Suprapubic skin (tissue), 4 donors: ENCODE results near the gene AGBL5. TPM values are rescaled to one million over a fixed set of nuclear protein-coding genes. Genes with fewer than 3 reads are reported as not detected.

Experiments used
- DNase-seq, 2 donors: peaks; one replicate each; pipeline ENCODE4 v3.0.0-alpha.2; 2019; ENCODE audit warnings: low spot score in 2 of 2
- H3K27ac ChIP-seq: fragments of 200-600 bp; sonication (generic); one replicate; pipeline ENCODE4 v1.5.1; 2019
- H3K27me3 ChIP-seq: fragments of 200-600 bp; sonication (generic); one replicate; pipeline ENCODE4 v1.5.1; 2019
- H3K36me3 ChIP-seq: fragments of 200-600 bp; sonication (generic); one replicate; pipeline ENCODE4 v1.5.1; 2019
- H3K4me1 ChIP-seq: fragments of 200-600 bp; sonication (generic); one replicate; pipeline ENCODE4 v1.5.1; 2019
- H3K4me3 ChIP-seq: fragments of 200-600 bp; sonication (generic); one replicate; pipeline ENCODE4 v1.5.1; 2019; ENCODE audit warnings: mild to moderate bottlenecking
- H3K9me3 ChIP-seq: fragments of 200-600 bp; sonication (generic); one replicate; pipeline ENCODE4 v1.5.1; 2019
- EP300 ChIP-seq: sonication (generic); formaldehyde crosslinking; IDR thresholded peaks from one replicate; pipeline ENCODE4 v1.6.1; 2017; ENCODE audit warnings: antibody characterized with exemption
- POLR2A ChIP-seq, 2 donors: fragments of 450-650 bp; IDR thresholded peaks; one replicate each; pipeline ENCODE4 v1.6.1; 2017; ENCODE audit warnings: antibody characterized with exemption in 2 of 2, mild to moderate bottlenecking in 2 of 2, moderate library complexity in 2 of 2
- POLR2AphosphoS5 ChIP-seq, 3 donors: sonication (generic); formaldehyde crosslinking; IDR thresholded peaks; one replicate each; pipeline ENCODE4 v1.6.1; 2017; ENCODE audit warnings: antibody characterized with exemption in 3 of 3
- WGBS: methylation state at CpG from one replicate; pipeline ENCODE4 v1.1.5; 2018; 5-methylcytosine and 5-hydroxymethylcytosine counted together
- total RNA-seq, 4 donors: library from RNA; depleted of rRNA; stranded (reverse); fragments of >200 nt; gene quantifications; one replicate each; pipeline ENCODE4 v1.1.0, GENCODE V29; 2016
- TF ChIP-seq, protein P1 (sequence below), 2 donors: fragments of 200-600 bp in 1 of 2; fragments of 450-650 bp in 1 of 2; sonication (generic) in 1 of 2; IDR thresholded peaks; one replicate each; pipeline ENCODE4 v1.5.1; 2016 to 2019; ENCODE audit warnings: antibody characterized with exemption in 2 of 2, mild to moderate bottlenecking in 1 of 2, moderate library complexity in 1 of 2

Gene AGBL5
- total RNA-seq, 4 donors from 2014 or later, result 15.3 to 18.9 (median 18.5) TPM

DNA sequence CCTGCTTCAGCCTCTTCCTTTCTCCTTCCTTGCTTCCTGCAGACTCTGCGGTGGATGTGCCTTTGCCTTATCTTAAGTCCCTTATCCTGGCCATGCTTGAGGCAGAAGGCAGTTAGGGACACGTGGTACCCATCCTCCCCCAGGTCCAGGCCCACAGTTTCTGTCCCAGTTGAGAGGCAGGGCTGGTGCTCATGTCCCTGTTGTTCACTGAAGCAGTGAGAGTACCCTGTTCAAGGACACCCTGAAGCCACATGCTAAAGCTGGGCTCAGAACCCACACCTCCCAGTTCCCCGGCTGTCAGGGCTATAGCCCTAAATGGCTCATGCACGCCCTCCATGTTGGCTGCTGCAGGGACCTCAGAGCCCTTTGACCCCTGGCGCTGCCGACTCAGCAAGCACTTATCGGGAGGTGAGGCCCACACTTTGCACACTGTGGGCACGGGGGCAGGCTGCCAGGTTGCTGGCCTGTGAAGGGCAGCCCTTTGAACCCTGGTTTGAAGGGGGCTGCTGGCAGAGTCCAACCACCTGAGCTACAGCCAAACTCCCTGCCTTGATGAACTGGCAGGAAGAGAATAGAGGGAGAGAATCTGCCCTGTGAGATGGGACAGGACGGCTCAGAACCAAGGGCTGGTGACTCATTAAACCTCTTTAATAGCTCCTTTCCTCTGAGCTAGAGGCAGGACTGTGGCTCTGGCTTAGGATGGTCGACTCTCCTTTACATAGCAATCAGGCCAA, 41.4 kb downstream of the AGBL5 start:
- H3K9me3 ChIP-seq, result no peaks in the 10 kb centered on the region
- no peaks in the 10 kb centered on the region for H3K27me3 ChIP-seq
- 77% methylated on average over 9 of the region's 10 CpGs for WGBS
- TF ChIP-seq POLR2AphosphoS5 (IDR thresholded peaks at IDR 0.05) (no peak), EP300 (no peak), POLR2A (IDR thresholded peaks at IDR 0.05) (no peak)
- TF ChIP-seq, protein P1, sequence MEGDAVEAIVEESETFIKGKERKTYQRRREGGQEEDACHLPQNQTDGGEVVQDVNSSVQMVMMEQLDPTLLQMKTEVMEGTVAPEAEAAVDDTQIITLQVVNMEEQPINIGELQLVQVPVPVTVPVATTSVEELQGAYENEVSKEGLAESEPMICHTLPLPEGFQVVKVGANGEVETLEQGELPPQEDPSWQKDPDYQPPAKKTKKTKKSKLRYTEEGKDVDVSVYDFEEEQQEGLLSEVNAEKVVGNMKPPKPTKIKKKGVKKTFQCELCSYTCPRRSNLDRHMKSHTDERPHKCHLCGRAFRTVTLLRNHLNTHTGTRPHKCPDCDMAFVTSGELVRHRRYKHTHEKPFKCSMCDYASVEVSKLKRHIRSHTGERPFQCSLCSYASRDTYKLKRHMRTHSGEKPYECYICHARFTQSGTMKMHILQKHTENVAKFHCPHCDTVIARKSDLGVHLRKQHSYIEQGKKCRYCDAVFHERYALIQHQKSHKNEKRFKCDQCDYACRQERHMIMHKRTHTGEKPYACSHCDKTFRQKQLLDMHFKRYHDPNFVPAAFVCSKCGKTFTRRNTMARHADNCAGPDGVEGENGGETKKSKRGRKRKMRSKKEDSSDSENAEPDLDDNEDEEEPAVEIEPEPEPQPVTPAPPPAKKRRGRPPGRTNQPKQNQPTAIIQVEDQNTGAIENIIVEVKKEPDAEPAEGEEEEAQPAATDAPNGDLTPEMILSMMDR (IDR thresholded peaks at IDR 0.05), result no peak
- no peak overlapping the region for H3K27ac ChIP-seq
- no peak overlapping the region for H3K4me3 ChIP-seq
- H3K4me1 ChIP-seq, result peaks cover 10% of the 10 kb centered on the region
- H3K36me3 ChIP-seq, result no peaks in the 10 kb centered on the region
- no peak for DNase-seq

DNA sequence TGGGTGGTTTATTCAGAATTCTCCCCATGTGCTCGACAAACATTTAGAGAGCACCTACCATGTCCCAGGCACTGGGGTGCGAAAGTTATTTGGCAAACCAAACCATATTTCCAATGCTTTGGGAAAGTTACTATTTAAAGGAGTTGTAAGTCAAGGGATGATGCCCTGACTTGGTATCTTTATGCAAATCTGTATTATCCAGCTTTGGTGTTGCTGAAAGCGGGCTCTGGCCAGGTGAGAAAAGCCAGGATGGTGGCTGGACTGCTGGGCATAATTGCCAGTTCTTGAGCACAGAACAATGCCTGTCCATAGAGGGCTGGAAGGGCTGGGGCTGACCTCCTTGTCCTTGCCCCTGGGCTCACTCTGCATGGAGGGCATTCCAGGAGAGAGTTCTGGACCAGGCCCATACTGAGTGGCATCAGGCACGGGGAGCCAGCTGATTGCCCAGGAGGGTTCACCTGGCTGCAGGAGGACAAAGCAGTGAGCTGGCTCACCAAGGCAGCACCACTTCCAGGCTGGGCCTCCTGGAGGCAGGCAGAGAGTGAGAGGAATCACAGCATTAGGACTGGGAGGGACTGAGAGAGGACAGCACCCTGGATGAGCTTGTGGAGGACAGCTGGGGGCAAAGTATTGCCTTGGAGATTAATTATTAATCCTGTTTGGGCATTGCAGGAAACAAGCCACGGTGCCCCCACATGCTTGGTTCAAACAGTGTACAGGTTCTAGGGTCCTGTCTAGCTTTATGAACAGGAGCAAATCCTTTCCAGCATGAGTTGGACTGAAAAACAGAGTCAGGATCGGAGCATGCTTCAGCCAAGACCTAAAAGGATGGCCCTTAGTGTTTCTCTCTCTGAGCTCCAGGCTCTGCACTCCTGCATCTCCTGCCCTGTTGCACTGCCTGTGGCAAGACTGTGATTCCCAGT, 42.2 kb downstream of the AGBL5 start:
- H3K27ac ChIP-seq, result no peak overlapping the region
- no peak for DNase-seq
- WGBS, result 85% methylated on average over 5 of the region's 6 CpGs
- H3K36me3 ChIP-seq, result no peaks in the 10 kb centered on the region
- peaks cover 10% of the 10 kb centered on the region for H3K4me1 ChIP-seq
- H3K9me3 ChIP-seq, result no peaks in the 10 kb centered on the region
- no peaks in the 10 kb centered on the region for H3K27me3 ChIP-seq
- no peak overlapping the region for H3K4me3 ChIP-seq
- TF ChIP-seq POLR2AphosphoS5 (IDR thresholded peaks at IDR 0.05), result no peak
- TF ChIP-seq EP300, result no peak
- no peak for TF ChIP-seq POLR2A (IDR thresholded peaks at IDR 0.05)
- TF ChIP-seq, protein P1 (IDR thresholded peaks at IDR 0.05), result no peak

- DNase-seq, result no peak
- Histone ChIP-seq H3K27me3 (no peaks in the 10 kb centered on the region), H3K27ac (no peak overlapping the region), H3K4me1 (peaks cover 10% of the 10 kb centered on the region), H3K9me3 (no peaks in the 10 kb centered on the region), H3K4me3 (no peak overlapping the region), H3K36me3 (no peaks in the 10 kb centered on the region)
- TF ChIP-seq POLR2A (IDR thresholded peaks at IDR 0.05) (no peak), EP300 (no peak)
- TF ChIP-seq, protein P1 (IDR thresholded peaks at IDR 0.05), result no peak
- 93% methylated on average over 24 of the region's 24 CpGs for WGBS
Observed at GRCh38 chr2:27094353-27094984, 43.0 kb downstream of the AGBL5 start.

DNA sequence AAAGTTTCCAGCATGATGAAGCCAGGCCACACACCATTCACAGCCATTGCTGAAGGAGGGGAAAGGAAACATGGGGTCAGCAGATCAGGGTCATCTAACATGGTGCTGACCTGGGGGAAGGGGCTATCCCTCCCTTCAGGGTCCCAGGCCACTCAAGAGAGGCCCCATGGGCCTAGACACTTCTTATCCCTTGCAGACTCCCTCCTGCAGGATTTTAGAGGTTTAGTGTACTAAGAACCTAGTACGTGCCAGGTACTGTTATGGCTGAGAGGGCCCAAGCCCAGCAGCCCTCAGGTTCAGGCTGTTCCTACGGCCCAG, 43.9 kb downstream of the AGBL5 start:
- no peak overlapping the region for H3K27ac ChIP-seq
- no peaks in the 10 kb centered on the region for H3K9me3 ChIP-seq
- no peak overlapping the region for H3K4me3 ChIP-seq
- H3K36me3 ChIP-seq, result no peaks in the 10 kb centered on the region
- no CpG with 5 or more reads among the region's 2 CpGs for WGBS
- TF ChIP-seq, protein P1 (IDR thresholded peaks at IDR 0.05), result no peak
- TF ChIP-seq POLR2AphosphoS5 (IDR thresholded peaks at IDR 0.05) (no peak), POLR2A (IDR thresholded peaks at IDR 0.05) (no peak), EP300 (no peak)
- peaks cover 10% of the 10 kb centered on the region for H3K4me1 ChIP-seq
- H3K27me3 ChIP-seq, result no peaks in the 10 kb centered on the region
- no peak for DNase-seq
